ENCODE results near the gene BCAS3.

The BCAS3 gene

DNA sequence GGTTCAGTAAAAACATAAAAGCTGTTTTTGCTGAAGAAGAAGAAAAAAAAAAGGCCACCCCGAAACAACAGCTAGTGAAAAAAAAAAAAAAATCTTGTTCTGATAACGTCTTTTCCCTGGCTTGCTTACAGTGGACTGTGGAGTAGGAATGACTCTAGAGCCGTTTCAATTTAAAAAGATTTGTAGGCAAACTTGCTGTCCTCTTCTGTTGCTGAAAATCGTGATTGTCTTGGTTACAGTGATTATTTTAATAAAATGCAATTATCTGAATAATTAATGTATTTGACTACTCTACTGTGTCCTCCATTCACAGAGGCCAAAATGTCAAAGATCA is 531.4 kb downstream of the BCAS3 start:
- no peak for DNase-seq

DNA sequence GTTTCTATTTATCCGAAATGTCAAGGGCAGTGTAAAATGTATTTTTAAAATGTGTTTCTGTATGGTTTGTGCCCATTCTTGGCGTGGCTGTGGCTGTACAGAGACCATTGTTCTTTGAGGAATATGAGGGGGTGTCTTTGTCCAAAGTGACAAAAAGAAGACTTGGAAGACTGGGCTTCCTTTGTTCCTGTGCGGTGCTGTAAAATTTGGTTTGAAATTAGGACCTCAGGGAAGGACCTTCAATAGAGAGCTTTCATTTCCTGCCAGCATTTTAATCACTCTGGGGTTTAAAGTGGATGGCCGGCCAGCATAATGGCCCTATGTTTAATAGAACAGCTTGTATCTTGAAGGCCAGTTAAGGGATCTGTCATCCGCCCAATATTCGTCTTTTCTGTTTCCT is 531.9 kb downstream of the BCAS3 start:
- DNase-seq, result no peak

DNA sequence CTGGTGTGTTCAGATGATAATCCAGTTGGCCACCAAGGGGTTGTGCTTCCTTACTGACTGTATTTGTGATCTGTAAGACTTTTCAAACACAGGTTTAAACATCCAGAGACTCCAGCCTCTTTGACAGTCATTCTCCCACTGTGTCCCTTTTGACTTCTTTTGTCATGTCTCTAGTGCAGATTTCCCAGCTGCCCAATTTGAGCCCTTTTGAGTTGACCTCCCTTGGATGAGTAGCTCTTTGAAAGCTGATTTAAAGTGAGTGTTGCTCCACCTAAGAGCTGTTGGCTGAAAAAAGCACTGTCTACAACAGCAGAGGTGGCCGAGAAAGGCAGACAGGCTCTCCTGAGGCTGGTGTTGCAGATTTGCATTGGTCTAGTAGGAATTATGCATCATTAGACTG is 533.6 kb downstream of the BCAS3 start:
- no peak for DNase-seq

DNA sequence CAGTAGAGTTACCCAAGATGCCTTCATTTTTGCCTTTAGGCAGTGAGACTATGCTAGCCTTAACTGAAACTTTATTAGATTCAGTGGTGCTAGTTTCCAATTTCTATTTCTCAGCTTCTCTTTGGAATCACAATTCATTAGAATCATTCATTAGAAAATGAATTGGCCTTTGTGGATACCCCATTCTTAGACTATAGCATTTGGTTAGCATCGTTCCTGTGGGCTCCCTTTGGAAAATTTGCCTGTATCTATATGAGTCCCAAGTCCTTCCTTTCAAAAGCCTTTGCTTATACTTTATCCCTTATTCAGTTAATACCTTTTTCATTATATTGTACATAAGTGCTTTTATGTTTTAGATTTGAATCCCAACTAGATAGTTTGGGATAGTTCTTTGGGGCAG is 535.0 kb downstream of the BCAS3 start:
- DNase-seq, result no peak

DNA sequence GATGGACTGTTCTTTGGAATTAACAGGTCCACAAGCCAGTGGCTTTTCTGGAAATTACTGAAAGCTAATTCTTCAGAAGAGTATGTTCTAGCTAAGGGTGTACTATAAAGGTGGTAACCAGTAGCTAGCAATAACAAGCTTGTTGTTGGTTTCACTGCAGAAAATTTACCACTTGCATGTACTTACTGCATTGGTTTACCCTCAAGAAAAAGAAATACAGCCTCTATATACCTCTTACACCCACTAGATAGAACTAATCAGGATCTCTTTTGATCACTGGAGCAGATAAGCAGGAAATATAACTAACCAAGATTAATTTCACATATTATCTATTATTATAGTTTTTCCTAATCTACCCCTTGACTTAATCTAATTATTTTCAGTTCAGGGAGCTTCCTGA is 537.1 kb downstream of the BCAS3 start:
- no peak for DNase-seq

DNA sequence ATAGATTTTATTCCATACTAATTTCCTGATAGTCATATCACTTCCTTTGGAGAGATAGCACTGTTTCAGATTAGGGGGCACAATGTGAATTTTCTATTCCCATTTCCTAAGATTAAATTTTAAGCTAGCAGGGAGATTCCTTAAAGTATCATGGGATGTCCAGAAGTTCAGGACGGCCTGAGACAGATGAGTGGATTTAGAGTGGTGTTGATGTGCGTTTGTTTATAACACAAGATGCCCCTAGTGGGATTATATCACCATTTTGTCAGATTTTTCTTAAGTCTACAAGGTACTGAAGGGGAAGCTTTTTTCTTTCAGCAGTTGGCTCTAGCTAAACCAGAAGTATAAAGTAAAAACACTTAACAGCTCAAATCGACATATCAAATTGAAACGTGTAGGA is 538.4 kb downstream of the BCAS3 start:
- DNase-seq, result no peak

DNA sequence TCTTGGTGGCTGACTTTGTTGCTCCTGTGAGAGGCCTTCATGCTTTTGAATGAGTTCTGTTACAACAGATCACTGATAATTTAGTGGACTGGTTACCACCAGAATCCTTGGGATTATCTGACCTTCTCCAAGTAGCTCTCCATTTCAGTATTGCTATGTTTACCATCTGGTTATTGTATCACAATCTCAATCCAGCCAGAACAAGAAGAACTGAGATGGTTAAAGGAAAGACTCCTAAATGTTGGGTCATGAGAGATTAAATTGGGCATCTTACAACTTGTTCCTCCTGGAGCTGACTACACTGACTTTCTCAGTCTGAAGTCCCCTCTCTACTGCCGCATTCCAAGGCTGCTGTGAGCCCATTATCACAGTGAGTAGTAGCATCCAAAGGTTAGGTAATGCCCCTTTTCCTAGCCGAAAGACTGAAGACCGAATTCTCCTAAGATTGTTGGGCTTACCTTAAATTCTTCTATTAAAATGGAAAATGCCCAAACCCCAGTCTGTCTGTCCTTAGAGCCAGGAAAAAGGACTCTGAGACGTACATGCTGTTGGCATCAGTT is 540.3 kb downstream of the BCAS3 start:
- DNase-seq, result no peak

DNA sequence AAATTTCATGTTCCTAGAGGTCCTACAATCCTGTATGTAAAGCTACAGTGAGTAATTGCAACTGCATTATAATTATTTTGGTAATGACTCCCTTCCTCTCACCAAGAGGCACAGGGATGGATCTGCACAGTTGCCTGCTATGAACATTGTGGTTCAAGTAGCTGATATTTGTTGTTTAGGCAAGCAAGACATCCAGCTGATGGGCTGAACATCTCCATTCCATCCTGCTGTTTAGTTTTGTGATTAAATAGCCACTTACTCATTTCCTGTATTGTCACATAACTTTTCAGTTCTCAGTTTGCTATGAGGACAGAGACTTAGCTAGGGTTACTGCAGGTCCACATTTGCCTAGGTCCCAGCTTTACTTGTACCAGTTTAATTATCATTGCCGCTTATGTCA is 540.8 kb downstream of the BCAS3 start:
- DNase-seq, result peak; percentile 21 to 60 (median 57)

DNA sequence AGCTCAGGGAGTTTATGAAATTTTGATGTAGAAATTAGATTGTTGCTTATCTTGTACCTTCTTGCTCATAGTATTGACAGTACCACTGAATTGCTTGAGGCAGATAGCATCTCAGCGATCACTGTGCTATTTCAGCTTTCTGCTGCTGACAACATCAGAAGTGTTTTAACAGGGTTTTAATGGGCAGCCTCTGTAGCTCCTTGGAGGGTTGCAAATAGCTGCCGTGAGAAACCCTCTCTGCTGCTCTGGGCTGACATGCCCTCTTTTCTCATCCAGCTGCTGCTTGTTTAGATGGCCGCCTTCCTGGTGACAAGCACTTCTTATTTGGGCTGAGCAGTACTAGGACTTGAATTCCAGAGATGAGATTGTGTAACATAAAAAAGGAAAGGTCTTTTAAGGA is 541.8 kb downstream of the BCAS3 start:
- no peak for DNase-seq

DNA sequence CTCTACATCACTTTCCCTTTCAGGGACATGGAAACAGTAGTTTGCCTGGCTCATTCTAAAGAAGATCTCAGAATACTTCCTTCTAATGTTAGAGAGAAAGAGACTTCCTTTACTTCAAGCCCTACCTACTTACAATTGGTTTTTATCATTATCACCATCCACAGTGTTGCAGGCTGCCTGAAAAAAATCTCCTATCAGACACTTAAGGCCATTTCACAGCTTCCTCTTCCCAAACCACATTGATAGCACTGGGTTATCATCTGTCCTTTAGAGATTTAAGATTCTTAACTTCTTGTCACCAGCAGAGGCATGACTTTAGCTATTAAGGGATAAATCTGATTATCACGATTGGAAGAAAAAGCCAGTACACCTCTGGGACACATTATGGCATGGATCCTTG is 543.5 kb downstream of the BCAS3 start:
- DNase-seq, result no peak

DNA sequence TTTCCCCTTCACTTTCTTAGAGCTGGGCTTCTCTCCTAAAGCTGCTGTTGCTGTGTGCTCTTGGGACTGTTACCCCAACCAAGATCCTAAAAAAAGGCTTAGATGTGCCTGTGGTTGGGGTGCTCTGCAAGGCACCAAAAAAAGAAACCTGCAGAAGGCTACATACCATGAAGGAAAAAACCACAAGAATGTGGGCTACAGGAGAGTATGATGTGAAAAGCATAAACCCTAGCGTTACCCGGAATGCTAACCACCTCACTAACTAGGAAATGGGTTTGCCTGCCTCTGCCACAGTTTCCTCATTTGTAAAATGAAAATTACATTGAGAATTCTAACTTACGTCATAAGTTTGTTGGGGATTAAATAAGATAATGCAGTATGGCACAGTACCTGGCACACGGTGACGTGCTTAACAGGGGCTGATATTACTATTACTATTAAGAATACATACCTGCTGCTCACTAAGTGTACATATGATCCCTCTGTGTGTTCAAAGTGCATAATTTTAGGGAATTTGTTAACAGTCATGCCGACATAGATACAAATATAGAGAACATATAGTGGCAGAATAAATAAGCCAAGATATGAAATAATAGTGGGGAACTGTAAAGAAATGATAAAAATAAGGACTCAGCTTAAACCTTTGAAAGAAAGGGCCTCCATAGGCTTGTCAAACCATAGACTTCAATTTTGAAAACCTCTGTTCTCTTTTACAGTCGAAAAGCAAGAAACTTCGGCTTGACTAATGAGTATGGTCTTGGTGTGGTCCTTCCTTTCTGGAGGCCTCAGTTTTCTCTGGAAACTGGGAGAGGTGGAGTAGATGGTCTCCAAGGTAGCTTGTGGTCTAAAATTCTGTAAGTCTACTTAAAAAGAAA is 544.2 kb downstream of the BCAS3 start:
- peak in 1 of 3 donors; percentile 15 for DNase-seq

DNA sequence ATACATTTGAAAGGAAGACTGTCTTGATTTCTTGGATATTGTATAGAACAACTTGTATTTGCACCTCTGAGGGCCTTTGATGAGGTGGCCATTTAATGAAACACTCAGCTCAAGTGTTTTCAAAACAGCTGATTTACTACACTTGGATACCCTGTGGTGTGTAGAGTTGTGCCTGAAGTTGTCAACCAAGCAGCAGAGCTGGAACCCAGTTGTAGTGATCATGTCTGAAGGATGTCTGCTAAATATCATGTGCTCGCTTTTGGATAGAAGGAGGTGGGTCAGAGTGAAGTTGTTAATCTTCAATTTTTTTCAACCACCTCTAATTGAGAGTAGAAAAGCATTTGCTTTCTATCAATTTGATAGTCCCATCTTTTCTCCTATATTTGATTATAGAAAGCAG is 546.1 kb downstream of the BCAS3 start:
- DNase-seq, result no peak

DNA sequence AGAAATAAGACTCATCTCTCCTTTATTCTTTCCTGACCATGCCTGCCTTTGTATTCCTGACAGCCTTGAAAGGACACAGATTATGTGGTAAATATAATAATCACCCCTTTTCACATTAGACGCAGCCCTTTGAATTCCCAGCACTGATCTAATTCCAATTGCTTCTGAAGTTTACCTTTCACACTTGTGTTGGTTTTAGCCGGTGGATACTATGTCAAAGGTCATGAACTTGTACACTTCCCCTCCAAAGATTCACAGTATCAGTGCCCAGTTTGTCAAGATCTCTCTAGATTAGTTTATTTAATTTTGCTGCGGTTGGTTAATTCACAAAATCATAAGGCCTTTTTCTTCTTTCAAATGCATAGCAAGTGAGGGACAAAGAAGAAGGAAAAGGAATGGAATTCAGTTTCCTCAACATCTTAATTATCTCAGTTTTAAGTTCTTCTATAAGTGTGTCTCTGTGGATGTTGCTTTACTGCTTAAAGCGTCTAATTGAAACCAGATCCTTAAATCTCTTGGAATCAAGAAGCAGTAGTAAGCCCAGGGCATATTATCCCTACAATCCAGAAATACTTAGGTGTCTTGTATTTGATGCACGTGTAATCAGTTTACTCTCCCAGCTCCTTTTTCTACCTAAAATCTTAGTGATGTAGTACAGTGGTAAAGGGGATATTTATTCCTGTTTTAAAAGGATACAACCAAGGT is 547.7 kb downstream of the BCAS3 start:
- no peak for DNase-seq

DNA sequence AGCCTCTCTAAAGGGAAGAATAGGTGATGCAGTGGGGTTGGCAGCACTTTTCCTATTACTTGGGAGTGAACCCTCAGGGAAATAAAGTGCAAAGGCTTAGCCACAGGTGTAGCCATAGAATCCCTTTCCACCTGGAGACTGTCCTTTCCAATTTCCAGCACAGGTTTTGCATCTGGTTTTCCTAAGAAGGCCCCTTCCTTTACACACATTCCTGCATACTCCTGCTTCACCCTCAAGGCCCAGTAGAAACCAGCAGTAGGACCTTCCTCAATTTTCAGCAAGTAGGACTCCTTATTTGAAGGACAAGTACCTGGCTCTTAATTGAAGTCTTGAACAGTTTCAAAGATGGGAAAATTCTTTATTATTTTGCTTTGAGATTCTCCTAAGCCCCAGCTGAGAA is 550.2 kb downstream of the BCAS3 start:
- DNase-seq, result no peak

DNA sequence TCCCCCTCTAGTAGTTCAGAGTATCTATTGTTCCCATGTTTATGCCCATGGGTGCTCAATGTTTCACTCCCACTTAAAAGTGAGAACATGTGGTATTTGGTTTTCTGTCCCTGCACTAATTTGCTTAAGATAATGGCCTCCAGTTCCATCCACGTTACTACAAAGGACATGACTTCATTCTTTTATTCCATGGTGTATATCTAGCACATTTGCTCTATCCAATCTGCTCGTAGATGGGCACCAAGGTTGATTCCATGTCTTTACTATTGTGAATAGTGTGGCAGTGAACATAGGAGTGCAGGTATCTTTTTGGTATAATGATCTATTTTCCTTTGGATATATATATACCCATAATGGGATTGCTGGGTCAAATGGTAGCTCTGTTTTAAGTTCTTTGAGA is 552.8 kb downstream of the BCAS3 start:
- DNase-seq, result no peak

DNA sequence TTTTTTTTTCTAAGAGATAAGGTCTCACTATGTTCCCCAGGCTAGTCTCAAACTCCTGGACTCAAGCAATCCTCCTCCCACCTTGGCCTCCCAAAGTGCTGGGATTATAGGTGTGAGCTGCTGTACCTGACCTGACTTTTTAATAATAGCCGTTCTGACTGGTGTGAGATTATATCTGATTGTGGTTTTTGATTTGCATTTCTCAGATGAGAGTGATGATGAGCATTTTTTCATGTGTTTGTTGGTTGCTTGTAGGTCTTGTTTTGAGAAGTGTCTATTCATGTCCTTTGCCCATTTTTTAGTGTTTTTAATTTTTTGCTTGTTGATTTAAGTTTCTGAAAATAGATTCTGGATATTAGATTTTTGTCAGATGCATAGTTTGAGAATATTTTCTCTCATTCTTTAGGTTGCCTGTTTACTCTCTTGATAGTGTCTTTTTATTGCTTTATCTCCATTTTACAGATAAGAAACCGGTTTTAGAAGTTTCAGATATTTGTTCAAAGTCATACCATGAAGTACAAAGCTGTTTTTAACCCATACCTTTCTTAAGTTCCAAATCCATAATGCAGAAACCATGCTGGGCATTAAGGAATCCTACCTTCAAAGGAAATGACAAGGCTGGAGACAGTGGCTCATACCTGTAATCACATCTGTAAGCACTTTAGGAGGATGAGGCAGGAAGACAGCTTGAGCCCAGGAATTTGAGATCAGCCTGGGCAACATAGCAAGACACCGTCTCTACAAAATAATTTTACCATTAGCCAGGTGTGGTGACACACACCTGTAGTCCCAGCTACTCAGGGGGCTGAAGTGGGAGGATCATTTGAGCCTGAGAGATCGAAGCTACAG is 553.5 kb downstream of the BCAS3 start:
- DNase-seq, result no peak

DNA sequence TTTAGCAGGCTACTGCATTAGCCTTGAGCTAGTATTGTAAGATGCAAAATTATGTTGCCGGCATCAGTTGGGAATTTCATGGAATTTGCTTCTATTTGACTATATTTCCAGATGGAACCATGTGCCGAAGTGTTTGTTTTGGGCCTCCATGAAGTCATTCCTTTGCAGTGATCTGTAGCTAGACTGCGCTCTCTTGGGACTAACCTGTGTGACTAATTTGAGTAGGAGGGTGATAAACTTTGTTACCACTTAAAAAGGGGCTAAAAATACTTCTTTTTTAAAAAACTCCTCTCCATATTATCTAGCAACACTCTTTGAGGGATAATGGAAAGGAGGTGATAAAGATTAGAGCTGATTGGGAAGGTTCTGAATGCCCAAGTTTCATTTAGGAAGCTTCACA is 555.2 kb downstream of the BCAS3 start:
- DNase-seq, result no peak

DNA sequence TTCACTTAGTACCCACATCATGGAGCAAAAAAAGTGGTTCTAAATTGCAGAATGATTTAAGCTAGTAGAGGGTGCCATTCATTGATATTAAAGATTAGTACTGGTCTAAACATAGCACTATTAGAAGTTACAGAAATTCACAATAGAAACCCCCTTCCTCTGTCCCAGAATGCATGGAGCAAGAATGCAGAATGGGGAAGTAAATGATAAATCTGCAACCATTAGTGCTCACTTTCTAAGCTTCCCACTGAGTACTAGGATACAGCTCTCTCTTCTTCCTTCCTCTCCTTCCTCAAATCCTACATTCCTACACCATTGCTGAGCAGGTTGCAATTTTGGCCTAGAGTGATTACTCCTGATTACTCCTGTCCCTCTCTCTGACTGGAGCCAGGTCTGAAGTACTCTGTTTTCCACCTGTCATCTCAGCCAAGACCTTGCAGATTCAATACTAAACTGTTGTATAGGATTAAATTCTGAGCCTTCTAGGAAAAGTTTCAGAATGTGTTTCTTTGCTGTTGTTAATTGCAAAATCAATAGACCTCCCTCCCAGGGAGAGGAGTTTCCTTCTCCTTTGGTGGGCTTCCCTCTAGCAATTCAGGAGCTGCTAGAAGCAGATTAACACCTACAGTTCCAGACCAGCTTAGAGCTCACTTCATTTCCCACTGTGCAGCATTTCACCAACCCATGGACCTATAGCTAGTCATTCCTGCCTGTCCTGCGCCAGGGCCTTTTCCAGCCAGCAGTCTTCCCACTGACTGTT is 556.5 kb downstream of the BCAS3 start:
- DNase-seq, result peak; percentile 44 to 57 (median 53)

DNA sequence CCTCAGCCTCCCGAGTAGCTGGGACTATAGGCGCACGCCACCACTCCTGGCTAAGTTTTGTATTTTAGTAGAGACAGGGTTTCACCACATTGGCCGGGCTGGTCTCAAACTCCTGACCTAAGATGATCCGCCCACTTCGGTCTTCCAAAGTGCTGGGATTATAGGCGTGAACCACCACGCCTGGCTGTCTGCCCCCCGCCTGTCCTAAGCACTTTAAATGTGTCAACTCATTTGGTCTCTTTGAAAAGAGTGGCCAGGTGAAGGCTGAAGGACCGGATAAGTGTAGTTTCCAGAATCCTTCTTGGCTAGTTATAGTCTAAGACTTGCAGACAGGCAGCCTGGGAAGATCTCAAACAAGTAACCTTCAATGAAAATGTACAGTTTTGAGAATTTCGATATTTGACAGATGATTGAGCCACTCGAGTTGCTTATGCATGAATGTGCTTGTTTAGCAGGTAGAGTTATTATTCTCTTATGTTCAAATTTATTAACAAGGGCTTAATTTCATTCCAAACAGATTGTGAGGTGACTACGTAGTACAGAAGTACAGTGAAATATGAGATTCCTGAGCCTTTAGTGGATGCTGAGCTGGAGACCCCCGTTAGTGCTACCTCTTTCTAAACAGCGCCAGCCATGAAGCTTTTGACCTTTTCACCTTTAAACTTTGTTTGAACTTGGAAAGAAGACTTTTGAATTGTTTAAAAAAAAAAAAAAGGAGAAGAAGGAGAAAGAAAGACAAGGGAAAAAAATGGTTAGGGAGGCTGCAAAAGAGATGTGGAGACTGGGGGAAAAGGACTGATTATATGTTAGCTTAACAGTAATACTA is 557.6 kb downstream of the BCAS3 start:
- no peak for DNase-seq

DNA sequence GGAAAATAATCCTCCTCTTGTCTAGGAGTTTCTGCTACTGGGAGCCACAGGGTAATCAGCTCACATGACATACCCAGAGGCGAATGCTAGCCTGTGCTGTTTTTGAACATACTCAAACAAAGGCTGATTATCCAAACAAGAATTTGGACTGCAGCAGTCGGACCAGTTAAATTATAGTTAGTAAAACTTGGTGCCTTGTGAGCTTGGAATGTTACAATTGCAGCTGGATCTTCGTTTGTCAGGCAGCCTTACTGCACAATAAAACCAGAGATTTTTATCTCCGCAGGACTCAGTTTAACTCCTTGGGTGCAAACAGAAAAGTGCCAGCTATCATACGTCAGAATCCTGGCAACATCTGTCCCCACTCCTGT is 558.2 kb downstream of the BCAS3 start:
- DNase-seq, result no peak

DNA sequence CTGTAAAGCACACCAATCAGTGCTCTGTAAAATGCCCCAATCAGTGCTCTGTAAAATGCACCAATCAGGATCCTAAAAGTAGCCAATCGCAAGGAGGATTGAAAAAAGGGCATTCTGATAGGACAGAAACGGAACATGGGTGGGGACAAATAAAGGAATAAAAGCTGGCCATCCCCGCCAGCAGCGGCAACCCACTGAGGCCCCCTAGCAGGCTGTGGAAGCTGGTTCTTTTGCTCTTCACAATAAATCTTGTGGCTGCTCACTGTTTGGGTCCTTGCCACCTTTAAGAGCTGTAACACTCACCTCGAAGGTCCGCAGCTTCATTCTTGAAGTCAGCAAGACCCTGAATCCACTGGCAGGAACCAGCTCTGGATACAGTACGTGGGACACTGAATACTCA is 559.6 kb downstream of the BCAS3 start:
- no peak for DNase-seq

DNA sequence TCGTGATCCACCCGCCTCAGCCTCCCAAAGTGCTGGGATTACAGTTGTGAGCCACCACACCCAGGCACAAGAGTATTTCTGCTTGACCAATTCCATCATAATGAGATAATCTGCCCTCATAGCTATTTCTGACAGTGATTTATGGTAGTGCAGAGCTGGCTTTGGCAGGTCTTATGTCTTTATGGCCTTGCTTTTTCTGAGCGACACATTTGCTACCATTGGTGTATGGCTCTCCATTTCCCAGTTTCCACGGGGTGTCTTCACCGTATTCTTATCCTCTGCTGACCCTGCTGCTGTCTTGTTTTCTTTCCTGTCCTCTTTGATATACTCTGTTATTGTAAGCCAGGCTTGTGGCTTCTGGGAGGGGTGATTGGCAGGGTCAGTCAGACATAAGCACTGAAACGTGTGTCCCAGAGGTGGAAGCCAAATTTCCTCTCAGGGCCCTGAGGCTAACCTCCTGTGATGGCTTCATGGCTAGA is 560.8 kb downstream of the BCAS3 start:
- no peak for DNase-seq

Data from suppressor macrophage treated with lipopolysaccharide for 1 hour (primary cell).